HG03103 (cell line): ENCODE measurements around the gene PASD1.

Source experiments
- ATAC-seq: cut with Tn5 transposase; IDR thresholded peaks from one replicate; pipeline ENCODE4 v1.9.1; 2021; ENCODE audit warnings: low read depth; ENCODE audit not compliant: unreplicated experiment

Gene PASD1

DNA sequence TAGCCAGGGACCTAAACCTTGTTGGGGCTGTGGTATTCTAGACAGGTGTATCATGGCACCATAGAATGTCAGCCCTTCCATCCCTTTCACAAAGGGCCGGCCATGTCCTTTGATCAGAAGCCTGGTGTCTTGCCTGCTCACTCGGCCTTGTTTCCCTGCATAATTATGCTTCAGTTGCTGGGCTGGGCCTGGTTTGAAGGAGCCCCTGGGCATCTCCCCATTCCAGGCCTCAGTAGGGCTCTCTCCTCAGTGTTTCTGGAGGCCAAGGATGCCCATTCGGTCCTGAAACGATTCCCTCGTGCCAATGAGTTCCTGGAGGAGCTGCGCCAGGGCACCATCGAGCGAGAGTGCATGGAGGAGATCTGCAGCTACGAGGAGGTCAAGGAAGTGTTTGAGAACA lies 136.3 kb downstream of the PASD1 start:
- no peak for ATAC-seq

DNA sequence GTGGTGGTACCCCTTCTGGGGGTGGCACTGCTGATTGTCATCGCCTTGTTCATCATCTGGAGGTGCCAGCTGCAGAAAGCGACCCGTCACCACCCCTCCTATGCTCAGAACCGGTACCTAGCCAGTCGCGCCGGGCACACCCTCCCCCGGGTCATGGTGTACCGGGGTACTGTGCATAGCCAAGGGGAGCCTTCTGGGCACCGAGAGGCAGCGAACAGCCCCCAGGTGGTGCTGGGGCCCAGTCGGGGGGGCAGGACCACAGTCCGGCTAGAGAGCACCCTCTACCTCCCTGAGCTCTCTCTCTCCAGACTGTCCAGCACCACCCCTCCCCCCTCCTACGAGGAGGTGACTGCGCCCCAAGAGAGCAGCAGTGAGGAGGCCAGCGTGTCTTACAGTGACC lies 137.1 kb downstream of the PASD1 start:
- no peak for ATAC-seq

DNA sequence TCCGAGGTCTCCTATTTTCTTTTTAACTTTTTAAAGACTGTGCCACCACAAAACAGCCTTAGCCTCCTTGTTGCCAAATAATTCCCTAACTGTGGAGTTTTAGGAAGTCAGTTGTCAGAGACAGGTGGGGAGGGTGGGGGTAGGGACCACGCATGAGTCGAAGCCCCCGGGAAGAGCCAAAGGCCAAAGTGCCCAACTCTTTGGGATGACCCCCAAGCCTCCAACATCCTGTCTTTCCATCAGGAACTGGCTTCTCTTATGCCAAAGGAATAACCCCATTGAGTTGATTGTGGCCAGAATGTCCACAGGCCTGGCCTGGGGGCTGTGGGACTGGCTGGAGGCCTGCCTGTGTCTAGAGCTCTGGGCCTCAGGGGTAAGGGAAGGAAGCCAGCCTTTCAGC lies 137.6 kb downstream of the PASD1 start:
- ATAC-seq, result no peak

DNA sequence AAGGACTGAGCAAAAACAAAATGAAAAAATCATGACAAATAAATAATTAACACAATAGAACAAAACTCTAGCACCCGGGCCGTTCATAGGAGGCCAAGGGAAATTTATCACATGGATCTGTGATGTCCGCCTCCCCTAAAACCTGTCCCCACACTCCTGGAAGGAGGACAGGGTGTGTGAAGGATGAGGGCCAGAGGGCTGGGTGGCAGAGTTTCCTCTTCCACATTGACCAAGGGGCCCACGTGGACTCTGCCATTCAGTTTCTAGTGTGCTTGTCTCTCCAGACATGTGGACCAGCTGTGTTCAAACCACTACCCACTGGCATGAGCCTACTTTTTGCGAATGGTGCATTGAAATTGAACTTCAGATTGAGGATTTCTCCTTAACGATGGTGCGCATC lies 138.1 kb downstream of the PASD1 start:
- no peak for ATAC-seq

DNA sequence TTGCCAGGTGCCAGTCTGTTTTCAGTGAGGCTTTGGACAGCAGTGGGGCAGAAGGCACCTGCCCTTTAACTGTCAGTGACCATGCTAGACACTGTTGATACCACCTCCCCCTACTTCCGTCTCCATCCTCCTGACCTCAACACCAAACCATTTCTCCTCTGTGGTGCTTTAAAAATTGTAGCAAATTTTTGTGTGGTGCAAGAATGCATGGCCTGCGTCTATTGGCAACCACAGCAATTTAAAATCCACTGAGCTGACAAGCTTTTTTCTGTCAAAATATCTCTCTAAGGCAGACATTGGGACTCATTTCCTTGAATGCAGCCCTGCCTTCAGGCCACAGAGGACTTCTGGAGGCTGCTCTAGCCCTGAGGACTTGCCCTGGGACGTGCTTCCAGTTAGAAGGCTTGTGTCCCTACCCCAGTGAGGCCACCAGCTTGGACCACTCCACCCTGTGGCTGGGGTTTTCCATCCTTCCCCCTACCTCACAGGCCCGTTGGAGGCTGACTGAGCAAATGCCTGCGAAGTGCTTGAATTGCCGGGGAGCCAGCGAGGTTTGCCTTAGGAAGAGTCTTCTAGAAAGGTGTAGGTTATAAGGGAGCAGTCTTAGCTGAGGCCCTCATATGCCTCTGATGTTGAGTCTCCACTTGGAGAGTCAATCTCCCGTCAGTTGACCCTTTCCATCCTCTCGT lies 138.7 kb downstream of the PASD1 start:
- ATAC-seq, result no peak

DNA sequence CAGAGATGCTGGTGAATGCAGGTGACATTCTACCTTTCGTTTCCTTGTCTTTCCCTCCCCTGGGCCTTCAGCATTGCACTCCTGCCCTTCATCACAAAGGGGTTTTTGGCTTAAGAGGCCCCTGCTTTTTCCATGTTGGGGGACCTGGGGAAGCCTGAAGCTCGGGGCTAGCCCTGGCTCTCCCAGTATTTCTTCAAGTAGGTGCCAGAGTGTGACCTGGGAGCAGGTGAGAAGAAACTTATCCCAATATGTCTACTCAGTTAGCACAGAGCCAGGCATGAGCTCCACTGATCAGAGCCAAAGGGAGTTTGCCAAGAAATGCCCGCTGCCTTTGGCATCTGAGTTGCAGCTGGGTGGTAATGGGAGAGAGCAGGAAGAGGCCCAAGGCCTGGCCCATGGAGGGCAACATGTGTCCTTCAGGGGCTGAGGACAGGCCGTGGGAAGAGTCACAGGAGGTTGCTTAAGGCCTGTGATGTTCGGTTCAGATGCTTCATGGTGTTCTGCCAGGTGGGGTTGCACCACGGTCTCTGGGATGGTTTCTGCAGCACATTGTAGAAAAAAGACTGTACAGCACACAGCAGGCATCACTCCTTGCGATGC lies 139.4 kb downstream of the PASD1 start:
- ATAC-seq, result no peak

DNA sequence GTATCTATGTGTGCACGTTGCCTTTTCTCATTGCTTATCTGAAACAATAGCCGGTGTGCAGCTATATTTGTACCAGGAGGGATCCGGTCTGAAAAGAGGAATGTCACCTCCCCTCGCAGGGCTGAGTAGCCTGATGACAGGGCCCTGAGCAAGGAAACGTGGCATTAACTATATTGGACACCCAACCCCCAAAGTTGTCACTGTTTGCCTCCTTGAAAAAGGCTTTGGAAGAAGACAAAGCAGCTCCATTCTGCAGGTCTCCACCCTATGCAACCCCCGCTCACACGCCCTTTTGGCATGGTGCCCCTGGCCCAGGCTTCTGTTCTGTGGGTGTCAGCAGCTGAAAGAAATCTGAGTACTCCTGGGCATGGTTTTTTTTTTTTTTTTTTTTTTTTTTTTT lies 140.0 kb downstream of the PASD1 start:
- no peak for ATAC-seq

DNA sequence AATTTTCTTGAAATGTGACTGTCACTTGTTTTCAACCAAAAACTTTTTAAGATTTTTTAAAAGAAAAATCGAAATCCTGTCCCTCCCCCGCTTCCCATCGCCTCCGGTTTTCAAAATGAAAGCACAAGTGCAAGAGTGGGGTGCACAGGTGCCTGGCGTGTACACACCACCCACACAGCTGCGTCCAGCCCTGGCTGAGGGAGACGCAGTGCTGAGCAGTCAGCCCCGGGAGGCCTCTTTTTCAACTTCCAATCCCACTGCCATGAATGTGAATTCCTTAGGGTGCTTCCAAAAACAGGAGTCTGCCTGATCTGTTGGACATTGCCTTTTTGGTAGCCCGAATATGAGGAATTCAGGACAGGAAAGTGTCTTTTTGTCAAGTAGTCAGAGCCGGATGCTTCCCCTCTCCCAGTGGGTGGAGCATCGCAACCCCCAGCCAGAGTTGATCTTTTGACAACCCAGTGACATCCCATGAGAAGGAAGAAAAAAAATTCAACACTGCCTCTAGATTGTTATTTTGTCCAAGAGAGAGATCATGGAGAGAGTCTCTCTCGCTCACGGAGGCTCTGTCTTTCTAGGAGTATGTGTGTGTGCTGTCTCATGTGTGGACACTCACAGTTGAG lies 140.7 kb downstream of the PASD1 start:
- no peak for ATAC-seq

DNA sequence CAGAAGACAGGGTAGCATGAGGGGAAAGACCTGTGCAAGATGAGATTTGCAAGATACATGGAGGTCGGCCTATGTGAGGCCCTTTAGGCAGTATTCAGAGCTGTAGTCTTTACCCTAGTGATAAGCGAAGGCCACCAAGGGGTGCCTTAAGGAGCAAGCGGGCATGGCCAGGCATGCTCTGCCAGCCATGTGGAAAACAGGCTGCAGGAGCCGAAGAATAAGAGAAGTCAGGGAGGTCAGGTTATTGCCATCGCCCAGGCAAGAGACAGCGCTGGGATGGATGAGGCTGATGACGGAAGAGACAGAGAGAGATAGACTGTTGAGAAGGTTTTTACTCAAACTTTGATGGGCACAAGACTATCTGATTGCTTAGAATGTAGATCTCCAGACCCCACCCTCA lies 145.3 kb downstream of the PASD1 start:
- no peak for ATAC-seq

DNA sequence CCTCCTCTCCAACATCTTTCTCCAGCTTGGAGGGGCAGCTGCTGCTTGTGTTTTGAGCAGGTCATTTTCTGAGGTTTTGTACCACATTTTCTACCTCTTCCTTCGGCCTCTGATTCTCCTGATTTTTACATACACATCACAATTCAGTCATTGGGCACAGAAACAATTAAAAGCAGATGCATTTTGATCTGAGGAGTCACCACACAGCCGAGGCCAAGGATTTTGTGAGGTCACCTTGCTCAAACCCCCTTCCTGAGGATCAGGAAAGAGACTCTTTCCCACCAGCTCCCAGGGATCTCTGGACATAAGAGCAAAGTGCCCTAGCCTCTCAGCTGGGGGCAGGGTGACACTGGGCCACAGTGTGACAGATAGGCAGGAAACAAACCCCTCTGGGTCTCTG lies 147.0 kb downstream of the PASD1 start:
- no peak for ATAC-seq

DNA sequence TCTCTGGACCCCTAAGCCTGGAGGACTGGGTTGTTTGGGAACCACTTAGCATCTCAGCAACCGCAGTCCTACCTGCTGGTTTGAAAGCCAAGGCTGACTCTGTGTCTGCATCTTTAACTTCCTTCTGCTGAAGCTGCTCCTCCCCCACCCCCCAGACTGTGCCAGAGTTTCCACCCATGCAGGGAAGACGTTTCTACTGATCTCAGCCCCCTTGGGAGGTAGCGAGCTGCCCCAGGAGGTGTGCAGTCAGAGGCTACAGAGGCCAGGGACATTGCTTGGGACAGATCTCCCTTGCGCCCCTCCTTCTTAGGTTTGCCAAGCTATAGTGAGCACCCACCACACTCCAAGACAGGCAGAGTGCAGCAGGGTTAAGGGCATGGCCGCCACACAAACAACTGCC lies 147.7 kb downstream of the PASD1 start:
- ATAC-seq, result no peak

DNA sequence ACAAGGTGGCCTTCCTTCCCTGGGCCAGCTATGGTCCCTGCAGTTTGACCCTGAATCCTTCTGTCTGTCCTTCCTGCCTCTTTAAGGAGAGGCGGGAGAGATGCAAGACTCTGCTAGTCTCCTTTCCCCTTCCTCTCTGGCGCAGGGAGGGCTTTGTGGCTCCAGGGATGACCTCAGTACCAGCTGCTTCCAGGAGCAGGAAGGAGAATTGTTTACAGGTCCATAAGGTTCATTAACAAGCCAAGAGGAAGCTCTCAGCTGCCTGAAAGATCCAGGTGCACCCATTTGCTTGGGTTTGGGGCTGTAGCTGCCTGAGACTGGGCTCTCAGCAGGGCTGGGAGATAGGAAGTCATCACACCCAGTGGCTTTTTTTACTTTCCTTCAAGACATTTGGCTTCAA lies 148.3 kb downstream of the PASD1 start:
- ATAC-seq, result no peak

DNA sequence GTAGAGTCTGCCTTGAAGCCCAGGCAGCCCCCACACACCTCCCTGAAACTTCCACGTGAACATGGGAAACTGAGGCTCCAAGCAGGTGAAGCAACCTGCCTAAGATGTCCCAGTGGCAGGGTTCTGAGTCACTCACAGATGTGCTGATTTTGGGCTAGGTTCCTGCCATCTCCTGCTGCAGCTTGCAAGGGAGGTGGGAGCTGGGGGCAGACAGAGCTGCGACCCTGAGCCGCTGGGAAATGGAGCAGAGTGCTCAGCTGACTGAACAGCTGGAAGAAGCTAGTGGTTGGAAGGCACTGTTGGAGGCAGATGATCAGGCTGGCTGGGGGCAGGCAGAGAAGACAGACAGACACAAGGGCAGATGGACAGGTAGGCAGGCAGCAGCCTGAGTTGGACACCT lies 148.8 kb downstream of the PASD1 start:
- ATAC-seq, result no peak

DNA sequence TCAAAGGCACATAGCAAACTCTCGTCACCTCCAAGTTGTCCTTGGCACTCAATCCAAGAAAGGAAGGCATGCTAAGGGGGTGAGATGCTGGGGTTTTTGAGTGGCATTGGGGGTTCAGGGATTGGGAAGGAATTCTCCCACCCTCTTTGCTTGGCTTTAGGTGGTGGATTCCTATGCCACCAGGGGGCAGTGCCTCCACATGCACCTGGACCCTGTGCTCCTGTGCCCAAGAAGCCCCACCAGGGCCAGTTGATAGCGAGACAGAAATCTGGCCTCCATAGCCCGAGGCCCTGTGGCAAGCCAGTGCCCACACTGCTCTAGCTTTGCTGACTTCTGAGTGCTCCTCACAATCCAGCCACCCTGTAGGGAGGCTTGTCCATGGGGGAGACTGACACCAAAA lies 150.4 kb downstream of the PASD1 start:
- no peak for ATAC-seq

DNA sequence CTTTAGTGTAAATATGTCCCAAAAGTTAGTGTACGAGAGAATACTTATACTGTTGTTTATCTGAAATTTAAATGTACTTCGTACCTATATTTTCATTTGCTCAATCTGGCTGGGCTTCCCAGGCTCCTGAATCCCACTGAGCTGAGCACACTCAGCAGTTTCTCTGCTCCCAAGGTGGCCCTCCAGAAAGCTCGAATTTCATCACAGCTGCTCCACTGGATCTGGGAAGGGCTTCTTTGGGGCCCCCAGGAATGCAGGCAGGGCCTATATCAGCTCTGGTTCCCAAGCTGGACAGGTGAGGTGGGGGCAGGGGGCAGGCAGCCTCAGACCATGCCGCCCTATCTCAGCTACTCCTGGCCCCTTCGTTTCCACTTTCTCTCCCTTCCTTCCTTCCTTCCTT lies 150.9 kb downstream of the PASD1 start:
- no peak for ATAC-seq

DNA sequence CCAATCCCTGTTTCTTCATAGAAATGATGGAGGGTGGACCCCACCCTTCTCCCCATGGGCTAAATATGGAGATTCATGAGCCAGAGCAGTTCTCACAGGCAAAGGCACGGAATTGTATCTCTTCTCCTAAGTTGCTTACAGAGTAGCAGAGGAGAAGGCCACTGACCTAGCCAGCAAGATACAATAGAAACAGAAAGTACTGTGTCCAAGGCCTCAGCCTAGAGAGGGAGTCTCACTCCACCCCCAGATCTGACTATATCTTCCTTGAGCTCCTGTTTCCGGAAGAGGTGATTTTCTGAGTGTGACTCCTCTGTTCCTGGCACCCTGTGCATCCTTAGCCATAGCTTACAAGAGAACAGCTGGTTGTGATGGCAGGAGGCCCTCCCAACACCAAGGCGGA lies 152.3 kb downstream of the PASD1 start, which contains the start of gene FATE1:
FATE1 (plus strand) TSS at position 284 of the 400 bp plus-strand sequence; CDS start at position 369, 85 bp downstream.
- no peak for ATAC-seq

DNA sequence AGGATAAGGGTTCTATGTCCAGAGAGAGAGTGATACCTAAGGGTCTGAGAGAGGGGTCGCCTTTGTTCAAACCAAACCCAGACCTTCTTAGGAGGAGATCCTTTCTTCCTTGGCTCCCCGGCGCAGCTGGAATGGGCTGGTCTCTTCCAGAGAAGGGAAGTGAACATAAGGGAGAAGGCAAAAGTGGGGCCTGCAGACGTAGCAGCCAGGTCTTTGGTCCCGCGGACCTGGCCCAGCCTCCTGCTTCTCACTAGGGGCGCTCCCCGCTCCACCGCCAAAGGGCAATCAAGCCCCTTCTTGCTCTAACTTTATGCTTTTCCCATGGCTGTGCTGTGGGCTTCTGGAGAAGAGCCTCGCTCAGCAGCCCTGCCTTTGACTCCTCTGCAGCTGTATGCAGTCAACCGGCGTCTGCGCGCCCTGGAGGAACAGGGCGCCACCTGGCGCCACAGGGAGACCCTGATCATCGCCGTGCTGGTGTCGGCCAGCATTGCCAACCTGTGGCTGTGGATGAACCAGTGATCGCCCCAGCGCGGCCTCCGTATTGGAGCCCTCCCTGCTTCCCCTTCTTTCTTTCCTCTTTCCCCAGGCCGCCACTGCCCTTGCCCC lies 158.9 kb downstream of the PASD1 start:
- ATAC-seq, result no peak

DNA sequence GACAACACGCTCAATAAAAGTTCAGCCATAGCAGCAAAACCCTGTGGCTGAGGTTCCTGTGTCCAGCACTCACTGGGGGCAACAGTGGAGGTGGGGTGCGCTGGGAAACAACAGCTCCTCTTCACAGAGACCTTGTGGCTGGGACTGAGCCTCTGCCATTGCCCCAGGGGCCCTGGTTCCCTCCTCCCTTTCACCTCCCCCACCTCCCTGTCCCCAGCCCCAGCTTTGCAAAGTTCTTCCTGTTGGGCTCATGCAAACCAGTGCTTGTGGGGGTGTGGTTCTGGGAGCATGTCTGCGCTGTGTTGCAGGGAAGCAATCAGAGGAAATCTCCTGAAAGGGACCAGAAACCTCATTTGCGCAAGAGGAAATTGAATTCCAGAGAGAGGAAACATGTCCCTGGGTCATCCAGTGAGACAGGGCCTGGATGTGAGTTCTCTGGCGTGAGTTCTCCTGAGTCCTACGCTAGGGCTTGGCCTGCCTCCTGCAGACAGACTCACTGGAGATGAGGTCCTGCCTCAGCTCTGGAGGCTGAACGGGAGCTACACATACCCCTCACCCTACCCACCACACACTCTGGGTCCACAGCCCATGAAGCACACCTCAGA lies 159.8 kb downstream of the PASD1 start:
- ATAC-seq, result no peak

DNA sequence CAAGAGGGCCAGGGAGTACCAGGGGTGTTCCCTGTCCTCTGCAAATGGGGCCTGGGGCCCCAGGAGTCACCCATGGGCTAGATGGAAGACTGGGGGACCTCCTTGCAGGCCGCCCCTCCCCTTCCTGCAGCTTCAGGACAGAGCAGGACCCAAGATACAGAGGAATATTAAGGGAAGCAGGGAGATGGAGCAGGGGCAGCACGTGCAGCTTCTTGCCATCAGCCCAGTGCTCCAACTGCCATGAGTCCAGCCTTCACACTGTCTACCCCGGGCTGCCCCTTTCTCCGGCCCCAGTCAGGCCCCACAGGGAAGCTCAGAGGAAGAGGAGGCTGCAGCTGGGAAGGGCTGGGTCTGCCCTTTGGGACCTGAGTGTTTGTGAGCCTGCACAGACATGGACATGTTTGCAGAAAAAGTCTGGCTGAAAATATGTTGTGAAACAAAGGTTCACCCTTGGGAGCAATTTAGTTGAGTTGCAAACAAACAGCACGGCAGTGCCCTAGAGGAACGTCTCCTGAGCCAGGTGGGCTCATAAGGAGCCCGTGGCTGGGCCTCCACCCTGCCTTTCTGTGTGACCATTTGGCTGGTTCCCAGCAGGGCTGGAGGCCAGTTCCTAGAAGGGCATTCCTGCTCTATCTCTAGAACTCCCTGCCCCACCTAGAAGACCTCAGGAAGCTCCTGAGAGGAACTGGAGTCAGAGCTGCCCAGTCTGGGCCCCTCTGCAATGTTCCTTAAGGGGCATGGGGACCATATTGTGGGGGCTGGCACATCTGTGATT lies 161.3 kb downstream of the PASD1 start:
- ATAC-seq, result no peak

DNA sequence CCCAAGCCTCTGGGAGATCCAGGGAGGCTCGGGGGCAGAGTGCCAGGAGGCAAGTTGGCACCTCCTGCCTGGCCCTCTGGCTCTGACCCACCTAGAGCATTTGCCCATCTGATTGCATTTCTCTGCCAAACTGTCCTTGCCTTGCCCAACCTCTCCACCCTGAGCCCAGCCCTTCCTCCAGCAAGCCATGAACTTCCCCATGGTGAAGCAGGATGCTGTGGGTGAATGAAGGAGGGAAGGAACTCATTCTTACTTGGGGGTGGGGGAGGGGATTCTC lies 161.8 kb downstream of the PASD1 start:
- ATAC-seq, result no peak
